Stimulated activated CD8-positive, alpha-beta memory T cell treated with anti-CD3 and anti-CD28 coated beads, Interleukin-4, amount 100 ng/mL, for 48 hours (primary cell): ENCODE data around the gene LRRC8A.
"Not testable (repeated sequence)": the region's sequence is repeated elsewhere in the genome, so short reads cannot be mapped to it uniquely, and the experiment has no call there.

Experiments
- DNase-seq: peaks from one replicate; pipeline ENCODE4 v3.0.0-alpha.2; 2020

The LRRC8A gene

GRCh38 chr9:128923493-128923883 lies 41.6 kb downstream of the LRRC8A start:
- DNase-seq: no peak

GRCh38 chr9:128927731-128928411 lies 45.9 kb downstream of the LRRC8A start:
- peak; percentile 65 for DNase-seq

- no peak for DNase-seq
Measured at GRCh38 chr9:128928624-128929023, 46.7 kb downstream of the LRRC8A start.

- no peak for DNase-seq
Measured at GRCh38 chr9:128929560-128929959, 47.6 kb downstream of the LRRC8A start.

GRCh38 chr9:128933731-128934130 lies 51.8 kb downstream of the LRRC8A start:
- no peak for DNase-seq

- no peak for DNase-seq
Measured at GRCh38 chr9:128936171-128936865, 54.4 kb downstream of the LRRC8A start.

- no peak for DNase-seq
Measured at GRCh38 chr9:128937310-128938165, 55.6 kb downstream of the LRRC8A start.

- DNase-seq: no peak
Measured at GRCh38 chr9:128940271-128940921, 58.5 kb downstream of the LRRC8A start.

GRCh38 chr9:128940946-128941755 lies 59.2 kb downstream of the LRRC8A start:
- DNase-seq: no peak

GRCh38 chr9:128943832-128944620 lies 62.1 kb downstream of the LRRC8A start:
- no peak for DNase-seq

- not testable (repeated sequence) for DNase-seq
Measured at GRCh38 chr9:128944966-128945365, 63.0 kb downstream of the LRRC8A start.

- DNase-seq: no peak
Measured at GRCh38 chr9:128945798-128946501, 64.0 kb downstream of the LRRC8A start.

- DNase-seq: no peak
Measured at GRCh38 chr9:128946571-128947276, 64.8 kb downstream of the LRRC8A start.

GRCh38 chr9:128947277-128947526 lies 65.3 kb downstream of the LRRC8A start:
- no peak for DNase-seq

- peak; percentile 100 for DNase-seq
Measured at GRCh38 chr9:128947527-128948301, 65.8 kb downstream of the LRRC8A start, which contains the start of the genes DOLK and NUP188. TSS of gene DOLK (minus strand) at chr9:128947603. CDS start at chr9:128947303, 300 bp downstream. TSS of gene NUP188 (plus strand) at chr9:128947699. CDS start at chr9:128947720, 21 bp downstream.

GRCh38 chr9:128961403-128961802 lies 79.5 kb downstream of the LRRC8A start:
- DNase-seq: not testable (repeated sequence)
